Suprapubic skin (tissue), 4 donors: Measurements from ENCODE around the gene ACTN2.

Experiments used
- CTCF ChIP-seq, 2 donors: fragments of 200-600 bp in 1 of 2; fragments of 450-650 bp in 1 of 2; sonication (generic) in 1 of 2; IDR thresholded peaks; one replicate each; pipeline ENCODE4 v1.5.1; 2016 to 2019; ENCODE audit warnings: antibody characterized with exemption in 2 of 2, mild to moderate bottlenecking in 1 of 2, moderate library complexity in 1 of 2
- EP300 ChIP-seq: sonication (generic); formaldehyde crosslinking; IDR thresholded peaks from one replicate; pipeline ENCODE4 v1.6.1; 2017; ENCODE audit warnings: antibody characterized with exemption
- POLR2A ChIP-seq, 2 donors: fragments of 450-650 bp; IDR thresholded peaks; one replicate each; pipeline ENCODE4 v1.6.1; 2017; ENCODE audit warnings: antibody characterized with exemption in 2 of 2, mild to moderate bottlenecking in 2 of 2, moderate library complexity in 2 of 2
- POLR2AphosphoS5 ChIP-seq, 3 donors: sonication (generic); formaldehyde crosslinking; IDR thresholded peaks; one replicate each; pipeline ENCODE4 v1.6.1; 2017; ENCODE audit warnings: antibody characterized with exemption in 3 of 3

GRCh38 chr1:236689713-236690569, 3.6 kb downstream of the ACTN2 start:
- TF ChIP-seq CTCF (IDR thresholded peaks at IDR 0.05) (no peak), POLR2A (IDR thresholded peaks at IDR 0.05) (no peak), EP300 (no peak), POLR2AphosphoS5 (IDR thresholded peaks at IDR 0.05) (no peak)
